ACHN (cell line): ENCODE results near the gene KDM4F.
"Not testable (repeated sequence)": the region's sequence is repeated elsewhere in the genome, so short reads cannot be mapped to it uniquely, and the experiment has no call there.

Experiments
- DNase-seq: peaks from one replicate; pipeline ENCODE4 v3.0.0-alpha.2; 2015
- in situ Hi-C: cut with HindIII; loops from 2 replicates; pipeline ENCODE4 v1.10.0; 2017; ENCODE audit warnings: low sequenced_read_pairs, low pct_ligation_motif_present, low pct_unique_long_range_greater_than_20kb

KDM4F gene

DNA sequence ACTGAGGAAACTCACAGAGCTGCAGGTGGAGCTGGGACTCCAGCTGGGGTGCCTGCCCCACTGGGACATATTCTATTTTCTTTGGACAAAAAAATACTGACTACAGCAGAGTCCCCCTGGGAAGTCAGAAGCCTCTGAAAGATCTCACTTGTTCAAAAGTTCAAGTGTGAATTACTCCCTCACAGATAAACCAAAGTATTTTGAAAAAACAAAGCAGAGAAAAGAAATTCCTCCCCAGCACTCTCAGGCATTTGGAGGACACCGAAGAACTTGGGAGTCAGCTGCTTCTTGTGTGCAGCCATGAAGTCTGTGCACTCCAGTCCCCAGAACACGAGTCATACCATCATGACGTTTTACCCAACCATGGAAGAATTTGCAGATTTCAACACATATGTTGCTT, at the start of gene KDM4F:
KDM4F (plus strand) TSS at position 301 of the 400 bp plus-strand sequence.
- in situ Hi-C loops, DNase-seq: not testable (repeated sequence)

DNA sequence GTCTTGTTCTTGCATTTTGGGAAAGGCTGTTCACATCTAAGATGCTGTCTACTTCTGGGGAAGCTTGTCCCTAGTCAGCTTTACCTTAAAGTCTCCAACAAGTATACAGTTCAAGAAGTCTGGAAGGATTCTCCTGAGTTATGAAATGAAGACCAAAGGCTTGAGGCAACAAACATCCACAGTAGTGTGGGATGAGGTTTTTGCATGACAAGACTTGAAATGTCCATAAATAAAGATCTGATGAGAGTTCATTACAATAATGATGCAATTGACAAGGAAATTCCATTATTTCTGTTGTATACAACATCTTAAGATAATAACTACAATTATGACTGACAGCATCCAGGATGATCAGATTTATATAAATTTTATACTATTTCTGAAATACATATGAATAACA, 45.5 kb upstream of the KDM4F start:
- DNase-seq: no peak
- in situ Hi-C loops: no loop called here

DNA sequence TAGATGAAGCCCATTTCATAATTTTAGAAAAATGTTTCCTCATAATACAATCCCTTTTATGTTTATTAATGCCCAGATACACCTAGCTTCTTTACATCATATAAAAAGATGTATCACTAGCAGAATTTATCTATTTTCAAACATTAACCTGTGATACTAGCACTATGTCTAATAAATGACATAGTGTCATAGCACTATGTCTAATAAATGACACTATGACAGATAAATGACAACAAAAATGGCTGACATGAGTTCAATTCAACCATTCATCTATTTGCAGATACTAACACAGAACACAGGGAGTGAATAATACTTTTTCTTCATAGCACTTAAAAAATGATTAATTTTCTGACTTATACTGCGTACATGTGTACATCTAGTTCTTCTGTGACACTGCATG, 43.6 kb upstream of the KDM4F start:
- DNase-seq: no peak
- in situ Hi-C loops: no loop called here

DNA sequence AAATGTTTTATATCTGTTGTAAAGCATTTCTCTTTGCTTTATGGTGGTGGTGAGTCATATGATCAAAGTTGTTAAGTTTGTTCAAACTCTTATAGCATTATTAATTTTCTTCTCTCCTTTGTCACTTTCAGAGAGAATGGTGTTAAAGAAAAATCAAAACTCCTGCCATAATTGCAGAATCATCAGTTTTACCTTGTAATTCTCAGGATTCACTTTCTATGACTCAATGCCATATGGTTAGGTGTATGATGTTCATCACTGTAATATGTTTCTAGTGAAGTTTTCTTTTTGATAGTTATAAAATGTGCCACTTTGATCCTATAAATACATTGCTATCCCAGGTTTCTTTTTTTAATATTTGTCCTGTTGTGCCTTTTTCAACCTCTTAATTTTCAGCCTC, 37.8 kb upstream of the KDM4F start:
- DNase-seq: no peak
- in situ Hi-C loops: no loop called here

DNA sequence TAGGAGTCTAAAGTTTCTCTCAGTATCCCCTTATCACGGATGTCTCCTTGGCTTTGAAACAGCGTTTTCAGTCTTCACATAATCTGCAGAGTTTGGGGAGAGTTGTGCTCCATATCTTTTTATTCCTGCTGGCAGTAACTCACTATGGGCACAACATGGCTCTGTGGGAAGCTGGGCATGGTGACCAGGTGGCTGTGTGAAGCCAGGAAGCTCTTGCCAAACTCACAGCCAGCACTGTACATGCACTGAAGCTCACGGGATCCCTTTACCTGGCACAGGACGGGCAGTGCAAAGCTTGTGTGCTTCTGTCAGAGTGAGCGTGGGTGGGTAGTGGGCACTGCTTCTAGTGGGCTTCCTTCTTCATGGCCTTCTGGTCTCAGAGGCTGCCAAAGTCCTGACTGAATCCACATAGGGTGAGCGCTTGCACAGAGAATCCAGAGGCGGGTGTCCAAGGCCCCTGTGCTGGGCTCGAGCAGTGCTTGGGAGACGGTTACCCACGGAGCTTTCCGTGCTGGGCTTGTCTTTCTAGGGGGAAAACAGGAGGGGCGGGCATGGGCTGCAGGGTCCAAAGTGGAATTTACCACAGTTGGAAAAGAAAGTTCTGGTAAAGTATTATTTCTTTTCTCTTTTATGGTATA, 34.9 kb upstream of the KDM4F start:
- in situ Hi-C loops: no loop called here
- DNase-seq: no peak

DNA sequence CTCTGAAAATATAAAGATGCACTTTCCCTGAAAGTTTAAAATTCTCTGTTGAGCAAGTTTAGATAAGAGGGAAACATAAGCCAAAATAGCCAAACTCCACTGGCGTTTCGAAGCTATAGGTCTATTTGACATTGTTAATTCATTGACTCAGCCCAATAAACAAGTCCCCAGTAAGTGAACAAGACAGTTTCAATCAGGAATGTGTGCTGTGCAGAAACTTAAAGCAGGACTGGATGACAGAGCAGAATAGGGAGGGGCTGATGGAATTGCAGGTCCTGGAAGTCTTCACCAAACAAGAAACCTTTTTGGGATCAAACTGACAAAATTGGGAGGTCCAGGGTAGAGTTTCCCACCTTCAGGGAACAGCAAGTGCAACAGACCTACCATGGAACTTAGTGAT, 33.1 kb upstream of the KDM4F start:
- in situ Hi-C loops: no loop called here
- DNase-seq: no peak

DNA sequence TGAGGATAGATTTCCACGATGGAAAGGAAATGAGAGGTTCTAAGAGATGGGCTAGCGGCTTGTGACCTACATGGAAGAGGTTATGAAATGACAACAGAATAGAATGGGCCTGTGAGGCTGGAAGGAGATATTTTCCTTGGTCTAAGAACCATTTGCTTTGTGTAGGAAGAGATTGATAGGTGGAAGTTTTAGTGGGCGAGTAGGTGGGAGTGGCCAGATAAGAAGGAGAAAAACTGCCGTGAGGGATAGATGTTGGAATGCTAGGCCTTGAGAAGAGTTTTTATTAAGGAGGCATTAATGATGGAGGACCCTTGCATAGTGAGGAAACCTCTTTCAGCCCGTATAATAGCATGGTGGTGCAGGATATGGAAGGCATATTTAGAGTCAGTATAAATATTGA, 27.8 kb upstream of the KDM4F start:
- in situ Hi-C loops, DNase-seq: not testable (repeated sequence)

DNA sequence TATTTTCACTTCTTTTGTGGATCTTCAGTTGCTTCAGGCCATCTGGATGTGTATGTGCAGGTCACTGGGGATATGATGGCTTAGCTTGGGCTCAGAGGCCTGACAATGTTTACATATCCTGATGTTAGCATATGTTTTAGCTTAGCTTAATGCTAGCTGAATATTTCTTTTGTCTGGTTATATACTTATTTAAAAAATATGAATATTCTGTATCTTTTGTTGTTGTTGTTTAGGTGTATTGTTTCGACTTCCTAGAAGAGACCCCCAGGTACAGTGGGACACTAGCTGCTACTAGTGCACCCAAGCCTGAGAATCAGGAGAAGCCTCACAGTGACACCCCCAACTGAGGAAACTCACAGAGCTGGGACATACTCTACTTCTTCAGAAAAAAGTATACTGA, 24.3 kb upstream of the KDM4F start, which contains the start of gene KDM4E:
KDM4E (plus strand) TSS at position 301 of the 400 bp plus-strand sequence. CDS start 300 bp downstream, outside the sequence.
- DNase-seq: no peak
- in situ Hi-C loops: no loop called here

DNA sequence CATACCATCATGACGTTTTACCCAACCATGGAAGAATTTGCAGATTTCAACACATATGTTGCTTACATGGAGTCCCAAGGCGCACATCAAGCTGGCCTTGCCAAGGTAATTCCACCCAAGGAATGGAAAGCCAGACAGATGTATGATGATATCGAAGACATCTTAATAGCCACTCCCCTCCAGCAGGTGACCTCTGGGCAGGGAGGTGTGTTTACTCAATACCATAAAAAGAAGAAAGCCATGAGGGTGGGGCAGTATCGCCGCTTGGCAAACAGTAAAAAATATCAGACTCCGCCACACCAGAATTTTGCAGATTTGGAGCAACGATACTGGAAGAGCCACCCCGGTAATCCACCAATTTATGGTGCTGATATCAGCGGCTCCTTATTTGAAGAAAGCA, 23.6 kb upstream of the KDM4F start:
- in situ Hi-C loops, DNase-seq: not testable (repeated sequence)

DNA sequence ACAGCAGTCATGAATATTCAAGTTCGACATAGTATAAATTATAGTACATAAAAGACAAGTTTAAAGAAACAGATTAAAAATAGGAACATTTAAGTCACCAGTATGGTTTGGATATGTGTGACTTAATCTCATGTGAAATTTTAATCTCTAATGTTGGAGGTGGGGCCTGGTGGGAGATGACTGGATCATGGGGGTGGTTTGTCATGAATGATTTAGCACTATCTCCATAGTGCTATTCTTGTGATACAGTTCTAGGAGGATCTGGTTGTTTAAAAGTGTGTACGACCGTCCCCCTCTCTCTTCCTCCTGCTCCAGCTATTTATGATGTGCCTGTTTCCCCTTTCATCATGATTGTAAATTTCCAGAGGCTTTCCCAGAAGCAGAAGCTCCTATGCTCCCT, 20.9 kb upstream of the KDM4F start:
- no peak for DNase-seq
- in situ Hi-C loops: no loop called here

DNA sequence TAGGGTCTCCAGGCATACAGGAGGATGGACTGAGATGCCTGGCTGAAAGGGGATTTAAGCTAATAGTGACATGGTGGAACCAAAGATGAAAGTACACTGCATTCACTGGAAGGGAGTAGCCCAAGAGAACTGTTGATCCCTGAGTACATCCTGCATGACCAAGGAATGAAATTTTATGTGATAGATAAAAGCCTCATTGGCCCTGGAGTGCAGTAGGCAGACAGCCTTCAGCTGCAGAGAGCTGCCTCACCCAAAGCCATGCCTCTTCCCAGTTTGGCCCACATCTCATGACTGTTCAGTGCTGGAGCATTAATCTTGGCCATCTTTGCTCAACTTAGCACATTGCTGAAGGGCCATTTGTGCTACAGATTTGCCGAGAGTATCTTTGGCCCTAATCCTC, 16.2 kb upstream of the KDM4F start:
- in situ Hi-C loops: no loop called here
- no peak for DNase-seq

DNA sequence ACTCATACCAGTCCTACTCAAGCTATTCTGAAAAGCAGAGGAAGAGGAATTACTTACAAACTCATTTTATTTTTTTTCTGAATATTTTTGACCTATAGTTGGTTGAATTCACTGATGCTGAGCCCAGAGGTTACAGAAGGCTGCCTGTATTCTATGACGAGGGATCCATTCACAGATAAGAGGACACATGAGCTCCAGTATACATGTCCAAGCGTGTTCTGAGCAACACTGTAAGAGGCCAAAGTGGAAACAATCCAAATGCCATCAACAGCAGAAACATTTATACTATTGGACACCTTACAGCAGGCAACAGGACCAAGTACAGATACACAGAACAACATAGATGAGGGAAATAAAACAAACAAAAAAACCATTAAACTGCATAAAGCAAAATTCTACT, 13.9 kb upstream of the KDM4F start:
- no peak for DNase-seq
- in situ Hi-C loops: no loop called here

DNA sequence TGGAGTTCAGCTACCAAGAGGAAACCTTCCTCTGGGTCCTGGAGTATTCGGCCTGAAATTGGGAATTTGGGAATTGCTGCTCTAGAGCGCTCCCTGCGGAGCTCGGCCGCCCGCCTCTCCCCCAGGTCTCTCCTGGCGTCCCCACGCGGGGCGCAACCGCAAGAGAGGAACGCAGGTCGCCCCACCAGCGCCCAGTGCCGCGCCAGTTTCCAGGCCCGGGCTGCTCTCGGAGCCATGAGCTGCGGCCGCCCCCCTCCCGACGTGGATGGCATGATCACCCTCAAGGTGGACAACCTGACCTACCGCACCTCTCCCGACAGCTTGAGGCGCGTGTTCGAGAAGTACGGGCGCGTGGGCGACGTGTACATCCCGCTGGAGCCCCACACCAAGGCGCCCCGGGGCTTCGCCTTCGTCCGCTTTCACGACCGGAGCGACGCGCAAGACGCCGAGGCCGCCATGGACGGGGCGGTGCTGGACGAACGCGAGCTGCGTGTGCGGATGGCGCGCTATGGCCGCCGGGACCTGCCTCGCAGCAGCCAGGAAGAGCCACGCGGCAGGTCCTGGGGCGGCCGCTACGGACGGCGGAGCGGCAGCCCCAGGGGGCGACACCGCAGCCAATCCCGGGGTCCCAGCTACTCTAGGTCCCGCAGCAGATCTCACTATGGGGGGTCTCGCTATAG, 11.7 kb upstream of the KDM4F start:
- DNase-seq, in situ Hi-C loops: not testable (repeated sequence)

DNA sequence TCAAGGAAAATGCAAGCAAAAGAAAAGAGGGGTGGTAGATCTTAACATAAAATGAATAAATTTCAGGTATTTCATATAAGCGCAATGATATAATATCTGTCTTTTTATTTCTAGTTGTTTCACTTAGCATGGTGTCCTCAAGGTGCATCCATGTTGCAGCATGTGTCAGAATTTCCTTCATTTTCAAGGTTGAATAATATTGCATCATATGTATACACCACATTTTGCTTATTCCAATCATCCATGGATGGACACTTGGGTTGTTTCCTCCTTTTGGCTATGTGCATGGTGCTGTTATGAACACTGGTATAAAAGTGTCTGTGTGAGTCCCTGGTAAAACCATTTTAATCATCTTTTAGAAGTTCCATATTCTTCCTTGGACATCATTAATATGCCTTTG, 7.0 kb upstream of the KDM4F start:
- no peak for DNase-seq
- in situ Hi-C loops: no loop called here

DNA sequence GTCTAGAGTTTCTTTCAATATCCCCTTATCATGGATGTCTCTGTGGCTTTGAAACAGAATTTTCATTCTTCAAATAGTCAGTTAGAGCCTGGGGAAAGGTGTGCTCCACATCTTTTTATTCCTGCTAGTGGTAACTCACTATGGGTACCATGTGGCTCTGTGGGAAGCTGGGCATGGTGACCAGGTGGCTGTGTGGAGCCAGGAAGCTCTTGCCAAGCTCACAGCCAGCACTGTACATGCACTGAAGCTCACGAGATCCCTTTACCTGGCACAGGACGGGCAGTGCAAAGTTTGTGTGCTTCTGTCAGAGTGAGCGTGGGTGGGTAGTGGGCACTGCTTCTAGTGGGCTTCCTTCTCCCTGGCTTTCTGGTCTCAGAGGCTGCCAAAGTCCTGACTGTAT, 6.3 kb upstream of the KDM4F start:
- DNase-seq: no peak
- in situ Hi-C loops: no loop called here

DNA sequence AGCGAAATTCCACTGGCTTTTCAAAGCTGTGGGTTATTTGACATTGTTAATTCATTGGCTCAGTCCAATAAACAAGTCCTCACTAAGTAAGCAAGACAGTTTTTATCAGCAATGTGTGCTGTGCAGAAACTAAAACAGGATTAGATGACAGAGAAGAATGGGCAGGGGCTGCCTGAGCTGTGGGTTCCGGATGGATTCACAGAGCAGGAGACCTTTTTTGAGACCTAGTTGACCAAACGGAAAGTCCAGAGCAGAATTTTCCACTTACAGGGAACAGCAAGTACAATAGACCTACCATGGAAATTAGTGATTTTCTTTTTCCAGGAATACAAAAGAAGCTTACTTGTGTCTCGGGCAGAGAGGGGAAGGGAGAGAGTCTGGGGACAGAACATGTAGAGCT, 5.2 kb upstream of the KDM4F start:
- DNase-seq: no peak
- in situ Hi-C loops: no loop called here

DNA sequence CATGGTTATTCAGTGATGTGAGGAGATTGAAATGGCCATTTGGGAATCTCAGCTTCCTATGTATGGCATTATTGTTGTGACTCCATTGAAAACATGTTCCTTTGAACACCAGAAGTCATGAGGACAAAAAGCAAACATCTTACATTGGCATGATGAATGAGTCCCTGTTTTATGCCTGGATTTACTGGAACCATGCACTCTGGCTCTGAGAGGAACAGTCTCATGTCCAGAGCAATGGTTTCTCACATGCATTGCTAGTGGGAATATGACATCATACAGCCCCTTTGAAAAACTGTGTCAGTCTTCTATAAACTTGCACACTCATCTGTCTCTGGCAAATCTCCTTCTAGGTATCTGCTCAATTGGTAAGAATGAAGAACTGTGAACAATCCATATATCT, 3.4 kb upstream of the KDM4F start:
- in situ Hi-C loops: no loop called here

DNA sequence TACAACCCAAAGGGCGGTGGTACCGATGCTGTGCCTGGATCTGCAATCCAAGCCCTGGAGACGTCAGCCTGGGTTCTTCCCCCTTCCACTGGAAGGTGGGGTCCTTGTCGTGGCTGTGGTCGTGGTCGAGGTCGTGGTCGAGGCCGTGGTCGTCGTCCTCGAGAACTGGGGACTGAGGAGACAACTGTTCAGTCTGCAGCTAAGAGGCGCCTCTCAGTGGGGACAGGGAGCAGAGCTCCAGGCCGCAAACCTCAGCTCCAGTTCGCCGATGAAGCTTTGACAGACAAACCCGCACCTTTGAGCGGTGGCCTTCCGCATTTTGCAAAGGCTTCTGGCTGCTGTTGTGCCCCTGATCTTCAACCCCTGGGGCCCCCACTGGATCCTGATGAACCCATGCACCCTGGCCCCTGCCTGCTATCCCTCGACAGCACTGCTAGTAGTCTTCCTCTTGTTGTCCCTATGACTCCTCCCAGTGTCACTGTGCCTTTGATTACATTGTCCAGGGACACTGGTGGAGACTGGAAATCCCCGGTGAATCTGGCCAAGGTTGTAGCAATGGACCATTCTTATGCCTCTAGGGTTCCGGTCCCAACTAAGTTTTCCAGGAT, 1.5 kb downstream of the KDM4F start:
- in situ Hi-C loops: no loop called here
- DNase-seq: no peak

More for the DNA sequence above, 3.4 kb upstream of the KDM4F start:
- no peak for DNase-seq

DNA sequence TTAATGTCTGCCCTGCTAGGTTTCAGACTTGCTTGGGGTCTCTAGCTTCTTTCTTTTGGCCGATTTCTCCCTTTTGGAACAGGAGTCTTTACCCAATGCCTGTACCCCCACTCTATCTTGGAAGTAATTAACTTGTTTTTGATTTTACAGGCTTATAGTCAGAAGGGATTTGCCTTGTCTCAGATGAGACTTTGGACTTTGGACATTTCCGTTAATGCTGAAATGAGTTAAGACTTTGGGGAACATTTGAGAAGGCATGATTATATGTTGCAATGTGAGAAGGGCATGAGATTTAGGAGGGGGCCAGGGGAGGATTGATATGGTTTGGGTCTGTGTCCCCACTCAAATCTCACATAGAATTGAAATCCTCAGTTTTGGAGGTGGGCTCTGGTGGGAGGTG, 5.1 kb downstream of the KDM4F start:
- no peak for DNase-seq
- in situ Hi-C loops: no loop called here
